ENCODE data around the gene RCC2. TPM values are rescaled to one million over a fixed set of nuclear protein-coding genes. Genes with fewer than 3 reads are reported as not detected.

The RCC2 gene
- total and polyA plus RNA-seq, 2 of the 4 experiments (the other 2 are of a cell fraction), result 24.0 to 38.9 TPM

DNA sequence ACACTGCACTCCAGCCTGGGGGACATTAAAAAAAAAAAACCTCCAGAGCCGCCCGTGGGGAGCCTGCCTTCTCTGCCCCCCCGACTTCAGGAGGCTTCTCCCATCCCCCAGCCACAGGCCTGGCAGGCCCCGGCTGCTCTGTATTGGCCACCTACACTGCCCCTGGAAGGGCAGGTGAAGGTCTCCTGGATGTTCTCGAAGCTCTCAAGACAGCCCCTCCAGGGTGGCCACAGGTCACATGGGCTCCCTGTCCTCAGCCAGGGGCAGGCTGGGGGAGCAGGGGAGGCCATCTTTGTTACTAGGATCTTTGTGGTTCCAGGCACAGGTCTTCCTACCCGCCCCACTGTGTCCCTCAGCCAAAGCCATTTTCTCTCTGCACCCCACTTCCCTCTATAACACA lies 34.7 kb downstream of the RCC2 start:
- in situ Hi-C loops (cut with MboI; ENCODE audit: low sequenced_read_pairs) (loop anchor here (5.0 kb wide), 2 partner anchors 278 to 343 kb away; no protein-coding TSS in a partner anchor), intact Hi-C loops (cut with micrococcal nuclease) (loop anchor here (5.0 kb wide), 1 partner anchor 168 kb away; no protein-coding TSS in a partner anchor), dilution Hi-C loops (cut with HindIII; ENCODE audit: low sequenced_read_pairs, unreplicated experiment) (no loop called here)
- Histone ChIP-seq H2AK9ac (replicated peaks; ENCODE audit: low read depth, low read length, poor library complexity) (no peak overlapping the region), H2AK5ac (ENCODE audit: low read depth, low read length) (no peak overlapping the region), H3K9me1 (ENCODE audit: insufficient read depth, low read length) (no peaks in the 10 kb centered on the region; the same call in 1 of the 2 replicates), H3K23ac (ENCODE audit: low read depth, low read length) (no peak overlapping the region), H3K36me3 (ENCODE audit: control insufficient read depth, insufficient read depth, low read length) (peaks cover 17% of the 10 kb centered on the region), H4K20me1 (ENCODE audit: insufficient read depth, low read length) (peaks cover 14% of the 10 kb centered on the region), H3K4me1 (ENCODE audit: control insufficient read depth, insufficient read depth, low read length) (peaks cover 2% of the 10 kb centered on the region; the same call in 1 of the 2 replicates), H2BK5ac (ENCODE audit: low read depth, low read length, poor library complexity, severe bottlenecking) (no peak overlapping the region), H3K4ac (ENCODE audit: low read depth, low read length) (no peak overlapping the region), H3K56ac (ENCODE audit: extremely low read depth, insufficient read depth, low read length) (no peak overlapping the region), H2BK120ac (ENCODE audit: low read depth, low read length) (no peak overlapping the region), H2AFZ (replicated peaks; ENCODE audit: low read length, poor library complexity) (no peak overlapping the region), H3K4me3 (ENCODE audit: insufficient read depth, low read depth, low read length) (no peak overlapping the region), H2BK20ac (ENCODE audit: low read depth, low read length) (no peak overlapping the region), H3K9ac (ENCODE audit: low read depth, low read length) (no peak overlapping the region), H4K91ac (ENCODE audit: insufficient read depth, low read depth, low read length) (no peak overlapping the region), H2BK15ac (ENCODE audit: low read depth, low read length) (no peak overlapping the region), H3K79me1 (ENCODE audit: low read depth in 1 of 2, low read length in 2 of 2) (peaks cover 0 to 7% of the 10 kb centered on the region in 2 experiments; a peak in 1 of 4 replicates), H3K9me3 (ENCODE audit: control insufficient read depth, insufficient read depth, low read length) (no peaks in the 10 kb centered on the region), H3K14ac (replicated peaks; ENCODE audit: low read depth, low read length) (no peak overlapping the region), H3K27ac (ENCODE audit: insufficient read depth, low read length) (no peak overlapping the region), H3K27me3 (ENCODE audit: control insufficient read depth, insufficient read depth, low read length) (no peaks in the 10 kb centered on the region), H4K5ac (ENCODE audit: low read depth, low read length) (no peak overlapping the region), H3K18ac (ENCODE audit: low read depth, low read length) (no peak overlapping the region), H3K4me2 (ENCODE audit: low read depth, low read length) (no peak overlapping the region), H4K8ac (ENCODE audit: low read depth in 2 of 2, low read length in 2 of 2) (no peak overlapping the region)
- POLR2A ChIA-PET (ENCODE audit: unreplicated experiment), result no interaction called here
- no peak for DNase-seq
- ATAC-seq (ENCODE audit: low read depth), result no peak
- no peak for TF ChIP-seq CEBPB (IDR thresholded peaks at IDR 0.05; ENCODE audit: low read depth, low read length)
- TF ChIP-seq, protein P1, sequence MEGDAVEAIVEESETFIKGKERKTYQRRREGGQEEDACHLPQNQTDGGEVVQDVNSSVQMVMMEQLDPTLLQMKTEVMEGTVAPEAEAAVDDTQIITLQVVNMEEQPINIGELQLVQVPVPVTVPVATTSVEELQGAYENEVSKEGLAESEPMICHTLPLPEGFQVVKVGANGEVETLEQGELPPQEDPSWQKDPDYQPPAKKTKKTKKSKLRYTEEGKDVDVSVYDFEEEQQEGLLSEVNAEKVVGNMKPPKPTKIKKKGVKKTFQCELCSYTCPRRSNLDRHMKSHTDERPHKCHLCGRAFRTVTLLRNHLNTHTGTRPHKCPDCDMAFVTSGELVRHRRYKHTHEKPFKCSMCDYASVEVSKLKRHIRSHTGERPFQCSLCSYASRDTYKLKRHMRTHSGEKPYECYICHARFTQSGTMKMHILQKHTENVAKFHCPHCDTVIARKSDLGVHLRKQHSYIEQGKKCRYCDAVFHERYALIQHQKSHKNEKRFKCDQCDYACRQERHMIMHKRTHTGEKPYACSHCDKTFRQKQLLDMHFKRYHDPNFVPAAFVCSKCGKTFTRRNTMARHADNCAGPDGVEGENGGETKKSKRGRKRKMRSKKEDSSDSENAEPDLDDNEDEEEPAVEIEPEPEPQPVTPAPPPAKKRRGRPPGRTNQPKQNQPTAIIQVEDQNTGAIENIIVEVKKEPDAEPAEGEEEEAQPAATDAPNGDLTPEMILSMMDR (conservative IDR thresholded peaks at IDR 0.05; ENCODE audit: low read depth, low read length), result no peak
- TF ChIP-seq, protein P2, sequence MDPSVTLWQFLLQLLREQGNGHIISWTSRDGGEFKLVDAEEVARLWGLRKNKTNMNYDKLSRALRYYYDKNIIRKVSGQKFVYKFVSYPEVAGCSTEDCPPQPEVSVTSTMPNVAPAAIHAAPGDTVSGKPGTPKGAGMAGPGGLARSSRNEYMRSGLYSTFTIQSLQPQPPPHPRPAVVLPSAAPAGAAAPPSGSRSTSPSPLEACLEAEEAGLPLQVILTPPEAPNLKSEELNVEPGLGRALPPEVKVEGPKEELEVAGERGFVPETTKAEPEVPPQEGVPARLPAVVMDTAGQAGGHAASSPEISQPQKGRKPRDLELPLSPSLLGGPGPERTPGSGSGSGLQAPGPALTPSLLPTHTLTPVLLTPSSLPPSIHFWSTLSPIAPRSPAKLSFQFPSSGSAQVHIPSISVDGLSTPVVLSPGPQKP (IDR thresholded peaks at IDR 0.05; ENCODE audit: borderline replicate concordance, low read depth, low read length), result no peak
- BruUV-seq (replicated peaks), result no TSS peak
- CTCF ChIA-PET, result no interaction called here
- WGBS, 2 experiments (ENCODE audit: extremely low coverage in 2 of 2, insufficient read length in 1 of 2), result no CpG with 5 or more reads among the region's 6 CpGs
